HCT116 (cell line): Measurements from ENCODE around the gene TGM2.

Source experiments
- EZH2 ChIP-seq: fragments of 200-600 bp; sonication (generic); IDR thresholded peaks from 2 replicates; pipeline ENCODE4 v1.6.1; 2017; ENCODE audit warnings: antibody characterized with exemption, mixed run types
- POLR2A ChIP-seq: IDR thresholded peaks from 2 replicates; pipeline ENCODE4 v1.7.0; 2011; ENCODE audit warnings: borderline replicate concordance; ENCODE audit not compliant: insufficient read depth, insufficient read length; ENCODE audit errors: extremely low read depth
- POLR2AphosphoS5 ChIP-seq: IDR thresholded peaks from 2 replicates; pipeline ENCODE4 v1.6.1; 2011; ENCODE audit warnings: mild to moderate bottlenecking, low read depth, low read length, moderate library complexity
- YY1 ChIP-seq: IDR thresholded peaks from 2 replicates; pipeline ENCODE4 v1.6.1; 2011; ENCODE audit warnings: low read length, low read depth, moderate library complexity, mild to moderate bottlenecking; ENCODE audit not compliant: insufficient replicate concordance; ENCODE audit errors: extremely low read depth
- ZFX ChIP-seq: fragments of 450-650 bp; IDR thresholded peaks from 2 replicates; pipeline ENCODE4 v1.6.1; 2017
- ZNF274 ChIP-seq: fragments of 200-500 bp; sonication (Bioruptor generic); IDR thresholded peaks from 2 replicates; pipeline ENCODE4 v1.6.1; 2014; ENCODE audit warnings: mild to moderate bottlenecking, low read depth, low read length, inconsistent platforms
- TF ChIP-seq, protein P1 (sequence below), 3 experiments: fragments of 200-600 bp in 1 of 3; sonication (generic) in 1 of 3; IDR thresholded peaks in 2 of 3; conservative IDR thresholded peaks in 1 of 3; 2 replicates each; pipeline ENCODE4 v1.5.1; 2012 to 2017; ENCODE audit warnings: low read depth in 2 of 3, low read length in 2 of 3, antibody characterized with exemption in 1 of 3, borderline replicate concordance in 1 of 3, control low read depth in 1 of 3, mild to moderate bottlenecking in 1 of 3, mixed read lengths in 1 of 3, mixed run types in 1 of 3, moderate library complexity in 1 of 3; ENCODE audit not compliant: insufficient read depth in 1 of 3
- TF ChIP-seq, protein P2 (sequence below): IDR thresholded peaks from 2 replicates; pipeline ENCODE4 v1.6.1; 2012; ENCODE audit warnings: low read depth
- TF ChIP-seq, protein P3 (sequence below): IDR thresholded peaks from 2 replicates; pipeline ENCODE4 v1.6.1; 2012

DNA sequence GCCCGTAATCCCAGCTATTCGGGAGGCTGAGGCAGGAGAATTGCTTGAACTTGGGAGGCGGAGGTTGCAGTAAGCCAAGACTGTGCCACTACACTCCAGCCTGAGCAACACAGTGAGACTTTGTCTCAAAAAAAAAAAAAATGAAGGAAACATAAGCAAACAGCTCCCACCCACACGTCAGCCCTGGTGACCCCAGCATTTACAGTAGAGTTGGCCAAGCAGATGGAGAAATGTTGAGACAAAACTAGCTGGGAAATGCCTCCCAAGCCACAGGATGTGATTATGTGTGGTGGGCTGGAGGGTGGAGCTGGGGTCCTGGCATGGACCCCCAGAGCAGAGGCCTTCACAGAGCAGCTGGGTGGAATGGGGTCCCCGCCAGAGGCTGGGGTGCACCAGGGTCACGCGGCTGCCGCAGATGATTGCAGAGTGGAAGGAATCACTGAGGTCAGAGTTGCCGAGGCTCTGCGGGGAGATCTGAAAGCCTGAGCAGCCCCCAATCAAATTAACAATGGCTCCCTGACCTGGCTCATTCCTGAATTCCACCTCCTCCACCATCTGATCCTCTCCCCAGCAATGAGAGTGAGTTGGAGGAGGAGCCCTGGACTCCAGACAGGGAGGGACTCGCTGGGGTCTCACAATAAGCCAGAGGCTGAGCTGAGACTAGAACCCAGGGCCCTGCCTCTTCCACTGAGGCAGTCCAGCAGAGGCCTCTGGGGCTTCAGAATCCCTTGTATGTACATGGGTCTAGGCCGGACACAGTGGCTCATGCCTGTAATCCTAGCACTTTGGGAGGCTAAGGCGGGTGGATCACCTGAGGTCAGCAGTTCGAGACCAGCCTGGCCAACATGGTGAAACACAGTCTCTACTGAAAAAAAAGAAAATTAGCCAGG is 34.7 kb upstream of the TGM2 start:
- TF ChIP-seq, protein P1, sequence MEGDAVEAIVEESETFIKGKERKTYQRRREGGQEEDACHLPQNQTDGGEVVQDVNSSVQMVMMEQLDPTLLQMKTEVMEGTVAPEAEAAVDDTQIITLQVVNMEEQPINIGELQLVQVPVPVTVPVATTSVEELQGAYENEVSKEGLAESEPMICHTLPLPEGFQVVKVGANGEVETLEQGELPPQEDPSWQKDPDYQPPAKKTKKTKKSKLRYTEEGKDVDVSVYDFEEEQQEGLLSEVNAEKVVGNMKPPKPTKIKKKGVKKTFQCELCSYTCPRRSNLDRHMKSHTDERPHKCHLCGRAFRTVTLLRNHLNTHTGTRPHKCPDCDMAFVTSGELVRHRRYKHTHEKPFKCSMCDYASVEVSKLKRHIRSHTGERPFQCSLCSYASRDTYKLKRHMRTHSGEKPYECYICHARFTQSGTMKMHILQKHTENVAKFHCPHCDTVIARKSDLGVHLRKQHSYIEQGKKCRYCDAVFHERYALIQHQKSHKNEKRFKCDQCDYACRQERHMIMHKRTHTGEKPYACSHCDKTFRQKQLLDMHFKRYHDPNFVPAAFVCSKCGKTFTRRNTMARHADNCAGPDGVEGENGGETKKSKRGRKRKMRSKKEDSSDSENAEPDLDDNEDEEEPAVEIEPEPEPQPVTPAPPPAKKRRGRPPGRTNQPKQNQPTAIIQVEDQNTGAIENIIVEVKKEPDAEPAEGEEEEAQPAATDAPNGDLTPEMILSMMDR (IDR thresholded peaks at IDR 0.05 in 2 of 3, conservative IDR thresholded peaks at IDR 0.05 in 1 of 3; ENCODE audit: borderline replicate concordance in 1 of 3, insufficient read depth in 1 of 3, low read depth in 2 of 3, low read length in 2 of 3): no peak
- TF ChIP-seq YY1 (no peak), POLR2A (no peak), ZNF274 (no peak), EZH2 (no peak), ZFX (no peak), POLR2AphosphoS5 (no peak)
- TF ChIP-seq, protein P2, sequence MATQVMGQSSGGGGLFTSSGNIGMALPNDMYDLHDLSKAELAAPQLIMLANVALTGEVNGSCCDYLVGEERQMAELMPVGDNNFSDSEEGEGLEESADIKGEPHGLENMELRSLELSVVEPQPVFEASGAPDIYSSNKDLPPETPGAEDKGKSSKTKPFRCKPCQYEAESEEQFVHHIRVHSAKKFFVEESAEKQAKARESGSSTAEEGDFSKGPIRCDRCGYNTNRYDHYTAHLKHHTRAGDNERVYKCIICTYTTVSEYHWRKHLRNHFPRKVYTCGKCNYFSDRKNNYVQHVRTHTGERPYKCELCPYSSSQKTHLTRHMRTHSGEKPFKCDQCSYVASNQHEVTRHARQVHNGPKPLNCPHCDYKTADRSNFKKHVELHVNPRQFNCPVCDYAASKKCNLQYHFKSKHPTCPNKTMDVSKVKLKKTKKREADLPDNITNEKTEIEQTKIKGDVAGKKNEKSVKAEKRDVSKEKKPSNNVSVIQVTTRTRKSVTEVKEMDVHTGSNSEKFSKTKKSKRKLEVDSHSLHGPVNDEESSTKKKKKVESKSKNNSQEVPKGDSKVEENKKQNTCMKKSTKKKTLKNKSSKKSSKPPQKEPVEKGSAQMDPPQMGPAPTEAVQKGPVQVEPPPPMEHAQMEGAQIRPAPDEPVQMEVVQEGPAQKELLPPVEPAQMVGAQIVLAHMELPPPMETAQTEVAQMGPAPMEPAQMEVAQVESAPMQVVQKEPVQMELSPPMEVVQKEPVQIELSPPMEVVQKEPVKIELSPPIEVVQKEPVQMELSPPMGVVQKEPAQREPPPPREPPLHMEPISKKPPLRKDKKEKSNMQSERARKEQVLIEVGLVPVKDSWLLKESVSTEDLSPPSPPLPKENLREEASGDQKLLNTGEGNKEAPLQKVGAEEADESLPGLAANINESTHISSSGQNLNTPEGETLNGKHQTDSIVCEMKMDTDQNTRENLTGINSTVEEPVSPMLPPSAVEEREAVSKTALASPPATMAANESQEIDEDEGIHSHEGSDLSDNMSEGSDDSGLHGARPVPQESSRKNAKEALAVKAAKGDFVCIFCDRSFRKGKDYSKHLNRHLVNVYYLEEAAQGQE: no peak
- TF ChIP-seq, protein P3, sequence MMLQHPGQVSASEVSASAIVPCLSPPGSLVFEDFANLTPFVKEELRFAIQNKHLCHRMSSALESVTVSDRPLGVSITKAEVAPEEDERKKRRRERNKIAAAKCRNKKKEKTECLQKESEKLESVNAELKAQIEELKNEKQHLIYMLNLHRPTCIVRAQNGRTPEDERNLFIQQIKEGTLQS: no peak
